Sciatic nerve (tissue), 2 donors: ENCODE measurements around the gene FAM32A. TPM values are rescaled to one million over a fixed set of nuclear protein-coding genes. Genes with fewer than 3 reads are reported as not detected.

Source experiments
- ATAC-seq: fragments of 200-7000 bp; cut with Tn5 transposase; one replicate; pipeline ENCODE4 v1.9.1; 2020; ENCODE audit warnings: mild to moderate bottlenecking, moderate library complexity
- DNase-seq: peaks from one replicate; pipeline ENCODE4 v3.0.0-alpha.2; 2020; ENCODE audit warnings: low spot score
- intact Hi-C: fragments of 100-400 bp; cut with DNase I; formaldehyde crosslinking; loops from one replicate; pipeline ENCODE4 v1.14.2; 2022
- total RNA-seq: library from RNA; stranded (reverse); fragmentation: NEBNext Ultra II Directional; extraction: Animal tissue kit (Norgen Biotek cat#: 25700); gene quantifications from one replicate; pipeline ENCODE4 v1.2.1, GENCODE V29; 2021
- donor health status: DM: no; HTN: no; CAD: no.
- donor health status: DM: no; HTN: no; CAD: no.

FAM32A gene
- total RNA-seq, 1 donor from 2014 or later, result 44.8 TPM

DNA sequence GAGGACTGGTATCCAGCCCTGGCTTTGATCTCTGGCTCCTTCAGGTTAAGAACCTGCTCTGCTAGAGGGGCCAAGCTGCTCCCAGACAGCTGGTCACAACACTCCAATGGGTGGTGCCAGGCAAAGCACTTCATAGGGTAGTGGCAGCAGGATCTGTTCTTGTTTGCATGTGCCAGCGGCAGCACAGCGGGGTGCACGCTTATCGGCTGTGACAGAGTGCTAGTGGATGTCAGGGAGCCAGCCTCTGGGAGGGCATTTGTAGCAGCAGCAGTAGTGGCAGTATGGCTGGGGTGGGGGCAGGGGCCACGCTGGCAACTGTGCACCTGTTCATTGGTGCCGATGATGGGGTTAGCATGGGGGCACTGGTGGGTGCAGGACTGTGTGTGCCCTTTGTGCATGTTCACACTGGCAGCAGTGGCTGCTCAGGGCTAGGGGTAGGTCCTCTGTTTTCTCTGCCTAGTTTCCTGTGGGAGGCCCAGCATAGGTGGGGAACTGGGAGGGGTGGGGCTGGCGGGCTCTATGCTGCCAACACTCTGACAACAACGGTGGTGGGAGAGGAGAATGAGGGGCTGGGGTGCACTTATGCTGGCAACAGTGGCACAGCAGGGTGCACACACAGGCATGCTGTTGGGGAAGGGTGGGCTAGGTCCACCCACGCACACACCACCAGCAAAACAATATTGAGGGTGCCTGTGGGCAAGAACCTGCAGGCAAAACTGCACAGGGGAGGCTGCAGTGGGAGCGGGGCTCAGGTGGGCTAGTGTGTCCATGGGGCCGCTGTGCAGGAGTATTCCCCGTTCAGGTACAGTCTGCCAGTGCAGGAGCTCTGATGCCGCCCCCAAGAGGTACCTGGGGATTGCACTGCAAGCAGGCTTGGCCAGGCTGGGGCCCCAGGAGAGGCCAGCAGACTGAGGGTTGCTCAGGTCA lies 31.8 kb downstream of the FAM32A start:
- DNase-seq (peak; percentile 38), ATAC-seq (peak; percentile 17)
- intact Hi-C loops, result no loop called here

DNA sequence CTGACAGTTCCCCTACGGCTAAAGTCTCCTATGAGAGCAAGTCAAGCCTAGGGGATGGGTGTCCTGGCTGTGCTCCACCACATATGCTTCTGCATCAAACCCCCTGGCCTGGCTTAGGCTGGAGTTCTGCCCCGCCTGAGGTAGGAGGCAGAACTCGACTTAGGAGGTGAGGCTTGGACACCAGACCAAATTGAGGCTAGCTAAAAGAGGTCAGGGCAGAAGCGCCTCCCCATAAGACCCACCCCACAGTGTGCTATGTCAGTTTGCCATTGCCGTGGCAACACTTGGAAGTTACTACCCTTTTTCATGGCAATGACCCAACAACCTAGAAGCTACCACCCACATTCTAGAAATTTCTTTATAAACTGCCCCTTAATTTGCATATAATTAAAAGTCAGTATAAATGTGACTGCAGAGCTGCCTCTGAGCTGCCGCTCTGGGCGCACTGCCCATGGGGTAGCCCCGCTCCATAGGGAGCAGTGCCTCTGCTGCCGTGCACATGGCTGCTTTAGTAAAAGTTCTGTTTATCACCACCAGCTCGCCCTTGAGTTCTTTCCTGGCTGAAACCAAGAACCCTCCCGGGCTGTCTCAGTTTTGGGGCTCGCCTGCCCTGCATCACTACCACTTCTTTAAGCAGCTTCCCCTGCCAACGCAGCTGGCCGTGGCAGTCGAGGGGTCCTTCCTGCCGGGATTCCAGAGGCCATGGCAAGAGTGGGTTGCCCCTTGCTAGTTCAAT lies 32.7 kb downstream of the FAM32A start:
- intact Hi-C loops, result no loop called here
- DNase-seq, result no peak

DNA sequence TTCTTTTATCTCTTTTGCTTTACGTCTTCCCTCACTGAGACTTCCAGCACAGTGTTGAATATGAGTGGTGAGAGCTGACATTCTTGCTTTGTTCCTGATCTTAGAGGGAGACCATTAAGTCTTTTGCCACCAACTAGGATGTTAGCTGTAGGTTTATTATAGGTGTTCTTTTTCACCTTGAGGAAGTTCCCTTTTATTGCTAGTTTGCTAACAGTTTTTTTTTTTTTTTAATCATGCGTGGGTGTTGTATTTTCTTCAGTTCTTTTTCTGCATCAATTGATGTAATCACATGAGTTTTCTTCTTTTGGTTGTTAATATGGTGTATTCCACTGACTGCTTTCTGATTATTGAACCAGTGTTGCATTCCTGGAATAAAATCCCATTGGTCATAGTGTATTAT lies 33.6 kb downstream of the FAM32A start:
- intact Hi-C loops, result no loop called here
- DNase-seq, result no peak
- ATAC-seq, result no peak

More for the DNA sequence above, 32.7 kb downstream of the FAM32A start:
- no peak for ATAC-seq

DNA sequence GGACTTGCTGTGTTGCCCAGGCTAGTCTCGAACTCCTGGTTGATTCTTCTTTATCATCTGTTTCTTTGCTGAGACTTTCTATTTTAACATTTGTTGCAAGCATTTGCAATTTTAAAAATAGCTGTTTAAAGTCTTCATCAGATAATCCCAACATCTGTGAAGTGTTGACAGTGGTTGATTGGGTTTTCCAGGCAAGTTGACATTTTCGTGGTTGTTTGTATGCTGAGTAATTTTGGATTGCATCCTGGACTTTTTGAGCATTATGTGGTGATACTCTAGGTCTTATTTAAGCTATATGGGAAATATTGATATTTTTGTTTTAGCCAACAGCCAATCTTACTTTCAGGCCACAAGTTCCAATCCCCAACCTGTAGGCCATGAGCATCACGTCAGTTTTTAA lies 37.6 kb downstream of the FAM32A start:
- intact Hi-C loops, result no loop called here
- ATAC-seq (no peak), DNase-seq (no peak)

DNA sequence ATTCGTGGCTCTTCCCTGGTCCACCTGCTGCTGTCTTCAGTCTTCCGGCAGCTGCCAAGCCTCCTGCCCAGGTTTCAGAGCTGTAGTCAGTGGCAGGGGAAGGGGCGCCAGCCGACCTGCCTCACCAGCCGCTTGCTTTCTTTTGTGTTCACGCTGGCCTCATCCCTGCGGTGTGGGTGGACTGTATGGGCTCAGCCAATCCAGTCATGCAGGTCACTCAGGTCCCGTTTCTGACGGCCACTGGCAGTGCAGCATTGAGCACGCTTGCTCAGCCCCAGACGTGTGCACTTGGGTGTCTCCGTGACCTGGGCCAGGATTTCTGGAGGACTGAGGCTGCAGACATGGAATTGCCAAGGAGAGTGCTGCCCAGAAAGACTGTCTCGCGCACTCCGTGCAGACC lies 38.5 kb downstream of the FAM32A start:
- ATAC-seq (no peak), DNase-seq (peak; percentile 45)
- intact Hi-C loops, result no loop called here

DNA sequence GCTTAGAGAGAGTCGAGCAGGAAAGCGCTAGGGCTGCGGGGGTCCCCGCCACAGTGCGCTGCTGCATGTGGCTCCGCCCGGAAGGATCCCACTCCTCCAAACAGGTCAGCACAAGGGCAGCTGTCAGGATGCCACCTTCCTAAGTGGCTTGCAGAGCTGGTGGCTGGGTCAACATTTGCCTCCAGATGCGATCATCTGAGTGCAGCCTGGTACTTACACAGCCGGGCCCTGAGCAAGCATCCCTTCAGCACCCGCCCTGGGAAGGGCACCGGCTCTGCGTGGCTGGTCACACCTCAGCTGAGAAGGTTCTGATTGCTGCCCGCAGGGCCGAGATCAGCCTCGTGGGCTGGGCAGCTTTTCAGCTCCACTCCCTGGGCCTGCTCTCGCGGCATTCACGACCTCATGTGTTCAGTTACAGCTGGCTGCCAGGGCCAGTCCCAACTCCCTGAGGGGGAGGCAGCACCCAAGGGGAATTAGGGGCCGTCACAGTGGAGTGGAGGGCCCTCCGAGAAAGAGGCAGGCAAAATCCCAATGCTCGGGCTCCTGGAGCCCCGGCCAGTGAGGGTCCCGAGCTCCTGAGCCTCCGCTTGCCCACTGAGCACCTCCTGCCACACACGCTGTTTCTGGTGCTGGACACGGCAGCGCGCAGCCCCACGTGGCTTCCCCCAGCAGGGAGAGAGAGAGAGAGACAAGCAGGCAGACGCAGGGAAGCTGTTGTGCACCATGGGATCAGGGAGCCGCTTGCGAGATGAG lies 39.3 kb downstream of the FAM32A start:
- peak; percentile 55 for DNase-seq
- ATAC-seq, result no peak
- intact Hi-C loops, result no loop called here

DNA sequence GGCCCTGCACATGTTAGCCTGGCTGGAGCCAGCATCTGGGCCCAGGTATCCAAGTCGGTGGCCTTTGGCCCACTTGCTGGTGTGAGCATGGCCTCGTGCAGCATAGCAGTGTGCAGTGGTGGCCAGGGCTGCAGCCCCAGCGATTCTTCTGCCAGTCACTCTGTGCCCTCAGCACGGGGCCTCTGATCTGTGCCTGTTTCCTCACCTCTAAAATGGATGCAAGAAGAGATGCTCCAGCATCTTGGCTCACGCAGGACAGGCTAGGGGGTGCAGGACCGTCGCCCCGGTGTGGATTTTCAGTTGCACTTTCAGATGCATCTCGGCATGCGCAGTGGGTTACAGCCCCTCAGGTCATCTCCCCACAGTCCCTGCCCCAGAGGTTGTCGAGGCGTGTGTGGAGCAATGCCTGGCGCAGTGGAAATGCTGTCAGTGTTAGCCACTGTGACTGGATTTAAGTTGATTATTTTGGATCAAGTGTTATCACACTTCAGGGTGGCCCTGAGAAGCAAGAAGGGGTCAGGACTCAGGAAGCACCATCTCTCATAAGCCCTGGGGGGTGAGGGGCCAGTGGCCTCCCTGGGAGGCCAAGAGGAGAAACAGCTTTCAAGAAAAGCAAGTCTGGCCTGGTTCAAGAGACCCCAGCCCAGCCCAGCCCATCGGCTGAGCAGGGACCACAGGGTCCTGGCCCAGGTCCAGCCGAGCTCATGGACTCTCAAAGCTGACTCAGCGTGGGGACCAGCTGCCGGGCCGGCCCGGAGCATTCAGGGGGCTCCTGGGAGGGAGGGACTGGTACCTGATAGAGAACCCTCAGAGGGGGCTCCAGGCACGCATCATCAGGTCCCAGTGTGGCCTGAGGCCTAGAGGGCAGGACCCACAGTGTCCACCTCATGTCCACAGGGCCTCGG lies 40.3 kb downstream of the FAM32A start:
- intact Hi-C loops, result no loop called here
- ATAC-seq, result no peak
- DNase-seq, result peak; percentile 57

DNA sequence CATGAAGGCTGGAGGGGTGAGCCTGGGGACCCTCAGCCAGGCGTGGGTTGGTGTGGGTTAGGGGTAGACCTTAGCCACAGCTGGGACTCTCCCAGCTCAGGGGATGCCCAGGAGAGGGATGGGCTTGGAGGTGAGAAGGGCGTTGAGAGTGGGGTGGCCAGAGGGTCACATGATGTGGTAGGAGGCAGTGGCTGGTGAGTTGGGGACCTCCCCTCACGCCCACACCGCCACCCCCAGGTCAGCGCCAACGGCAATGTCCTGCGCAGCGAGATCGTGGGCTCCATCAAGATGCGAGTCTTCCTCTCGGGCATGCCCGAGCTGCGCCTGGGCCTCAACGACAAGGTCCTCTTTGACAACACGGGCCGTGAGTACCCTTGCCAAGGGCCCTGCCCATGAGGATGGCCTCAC lies 41.0 kb downstream of the FAM32A start:
- peak; percentile 49 for ATAC-seq
- intact Hi-C loops, result no loop called here
- peak; percentile 47 for DNase-seq

DNA sequence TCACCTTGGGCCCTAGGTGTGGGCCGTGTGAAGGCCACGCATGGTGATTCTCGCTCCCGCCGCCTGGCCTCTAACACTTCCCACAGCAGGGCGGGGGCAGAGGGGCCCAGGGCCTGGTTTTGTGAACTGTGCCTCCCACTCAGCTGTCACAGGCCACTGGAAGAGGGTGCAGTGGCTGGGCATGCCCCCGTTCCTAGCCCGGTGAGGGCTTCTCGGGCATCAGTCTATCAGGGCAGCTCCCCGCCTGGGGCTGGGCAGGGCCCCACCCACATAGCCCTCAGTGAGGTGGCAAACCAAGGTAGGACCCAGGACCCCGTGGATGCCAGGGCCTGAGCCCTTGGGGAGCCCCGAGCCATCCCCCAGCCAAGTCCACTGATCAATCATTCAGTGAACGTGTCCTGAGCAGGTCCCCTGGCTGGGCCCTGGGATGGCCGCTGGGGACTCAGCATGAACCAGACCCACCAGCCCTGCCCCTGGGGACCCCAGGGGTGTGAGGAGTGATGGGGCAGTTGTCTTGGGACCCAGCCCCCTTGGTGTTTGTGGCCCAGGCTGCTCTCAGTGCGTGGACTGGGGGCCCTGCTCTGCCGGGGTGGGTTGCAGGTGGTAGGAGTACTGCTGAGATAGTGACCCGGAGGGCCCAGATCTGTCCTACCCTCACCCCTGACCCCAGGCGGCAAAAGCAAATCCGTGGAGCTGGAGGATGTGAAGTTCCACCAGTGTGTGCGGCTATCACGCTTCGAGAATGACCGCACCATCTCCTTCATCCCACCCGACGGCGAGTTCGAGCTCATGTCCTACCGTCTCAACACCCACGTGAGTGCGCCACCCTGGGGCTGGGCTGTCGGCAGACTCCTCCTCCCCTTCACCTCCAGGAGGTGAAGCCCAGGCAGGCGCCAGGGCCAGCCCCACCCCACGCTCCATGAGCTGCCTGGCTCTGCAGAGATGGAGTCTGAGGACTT lies 41.9 kb downstream of the FAM32A start:
- peak; percentile 48 for DNase-seq
- no peak for ATAC-seq
- intact Hi-C loops, result no loop called here

DNA sequence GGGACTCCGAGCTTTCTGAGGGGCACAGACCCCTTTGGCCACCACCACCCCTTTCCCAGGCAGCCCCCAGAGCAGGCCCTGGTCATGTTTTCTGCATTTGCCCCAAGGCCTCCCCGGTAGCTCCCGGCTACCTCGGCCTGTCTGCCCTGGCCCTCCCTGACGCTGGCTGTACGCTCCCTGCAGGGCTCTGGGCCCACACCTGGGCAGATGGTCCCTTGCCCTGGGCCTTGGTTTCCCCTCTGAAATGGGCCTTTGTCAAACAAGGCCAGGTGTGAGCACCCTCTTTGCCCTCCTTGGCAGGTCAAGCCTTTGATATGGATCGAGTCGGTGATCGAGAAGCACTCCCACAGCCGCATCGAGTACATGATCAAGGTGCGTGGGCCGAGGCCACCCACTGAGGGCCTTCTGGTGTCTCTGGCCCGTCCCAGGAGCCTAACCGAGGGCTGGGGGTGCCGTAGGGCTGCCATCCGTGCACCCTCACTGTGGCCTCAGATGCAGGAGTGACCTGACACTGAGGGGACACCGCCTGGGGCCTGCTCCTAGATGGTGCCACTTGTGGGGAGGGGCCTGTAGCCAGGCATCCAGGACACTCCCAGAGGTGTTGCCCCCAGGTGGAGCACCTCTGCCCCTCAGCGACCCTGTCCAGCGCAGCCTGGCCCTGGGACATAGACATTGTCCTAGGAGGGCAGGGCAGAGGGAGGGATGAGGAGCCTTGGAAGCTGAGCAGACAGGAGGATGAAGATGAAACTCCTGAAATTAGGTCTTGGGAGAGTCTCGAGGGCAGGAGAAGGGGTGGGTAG lies 42.8 kb downstream of the FAM32A start:
- DNase-seq (peak; percentile 48), ATAC-seq (no peak)
- intact Hi-C loops, result no loop called here

DNA sequence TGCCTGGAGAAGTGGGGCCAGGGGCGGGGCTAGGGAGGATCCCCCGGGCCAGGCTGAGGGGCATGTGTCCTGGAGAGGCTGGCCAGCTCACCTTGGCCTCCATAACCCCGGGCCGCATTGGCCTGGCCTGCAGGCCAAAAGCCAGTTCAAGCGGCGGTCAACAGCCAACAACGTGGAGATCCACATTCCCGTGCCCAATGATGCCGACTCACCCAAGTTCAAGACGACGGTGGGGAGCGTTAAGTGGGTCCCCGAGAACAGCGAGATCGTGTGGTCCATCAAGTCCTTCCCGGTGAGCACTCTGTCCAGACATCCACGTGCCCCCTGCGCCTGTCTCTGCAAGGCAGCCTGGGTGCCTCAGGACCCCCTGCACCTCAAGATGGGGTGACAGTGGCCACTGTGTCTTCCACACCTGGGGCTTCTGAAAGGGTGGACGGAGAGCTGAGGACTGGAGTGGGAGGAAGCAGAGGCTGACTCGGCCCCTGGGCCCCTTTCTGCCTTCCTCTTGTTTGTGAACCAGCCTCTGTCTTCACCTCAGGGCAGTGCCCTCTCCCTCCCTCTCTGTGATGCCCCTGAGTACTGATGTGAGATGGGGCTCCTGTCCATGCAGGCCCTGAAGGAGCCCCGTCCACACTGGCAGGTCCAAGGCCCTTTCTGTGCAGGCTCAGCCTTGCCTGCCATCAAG lies 43.6 kb downstream of the FAM32A start:
- DNase-seq (peak; percentile 44), ATAC-seq (no peak)
- intact Hi-C loops, result no loop called here

DNA sequence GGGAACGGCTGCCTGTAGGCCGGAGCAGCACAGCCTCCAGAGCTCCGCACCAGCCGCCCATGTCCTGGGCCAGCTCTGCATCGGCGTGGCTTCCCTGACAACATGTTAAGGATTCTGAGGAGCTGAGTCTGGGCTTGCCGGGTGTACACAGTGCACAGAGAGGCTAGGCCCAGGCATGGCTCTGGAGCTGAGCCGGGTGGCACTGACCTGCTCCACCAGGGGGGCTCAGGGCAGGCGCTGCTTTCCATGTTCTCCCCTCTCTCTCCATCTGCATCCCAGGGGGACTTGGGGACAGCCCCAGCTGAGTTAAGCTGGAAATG lies 44.1 kb downstream of the FAM32A start:
- intact Hi-C loops, result no loop called here
- peak; percentile 46 for DNase-seq
- no peak for ATAC-seq

DNA sequence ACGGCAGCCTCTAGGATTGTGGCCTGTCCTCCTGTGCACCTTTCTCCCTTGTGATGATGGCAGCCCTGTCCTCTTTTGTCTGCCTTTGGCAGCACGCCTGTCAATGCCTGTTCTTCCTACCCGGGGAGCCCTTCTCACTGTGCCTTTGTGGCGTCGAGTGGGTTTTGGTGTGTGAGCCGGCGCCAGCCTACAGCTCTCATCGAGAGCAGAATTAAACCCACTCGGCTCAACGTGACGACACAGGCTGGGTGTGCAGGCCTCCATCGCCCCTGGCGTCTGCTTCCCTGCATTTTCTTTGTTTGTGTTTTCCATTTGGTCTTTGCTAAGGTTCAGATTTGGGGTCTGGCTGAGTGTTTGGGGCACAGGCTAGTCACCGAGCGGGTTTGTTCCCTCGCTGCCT lies 46.9 kb downstream of the FAM32A start:
- intact Hi-C loops, result no loop called here
- ATAC-seq (no peak), DNase-seq (peak; percentile 39)

DNA sequence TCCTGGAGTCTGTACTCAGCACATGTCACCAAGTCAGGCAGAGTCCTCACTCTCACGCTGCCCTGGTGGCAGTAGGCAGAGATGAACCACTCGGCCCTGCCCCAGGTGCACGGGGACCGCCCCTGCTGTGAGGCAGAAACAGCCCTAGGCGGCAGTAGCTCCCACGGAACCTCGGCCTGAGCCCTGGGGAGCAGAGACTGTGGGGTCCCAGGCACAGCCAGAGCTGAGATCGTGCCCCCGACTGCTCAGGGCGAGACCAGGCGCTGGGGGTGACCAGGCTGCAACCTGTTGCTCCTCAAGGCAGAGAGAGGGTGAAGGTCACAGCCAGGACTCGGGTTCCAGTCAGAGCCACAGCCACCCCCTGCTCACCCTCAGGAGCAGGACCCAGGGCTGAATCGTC lies 47.4 kb downstream of the FAM32A start:
- no peak for ATAC-seq
- intact Hi-C loops, result no loop called here
- peak; percentile 53 for DNase-seq

DNA sequence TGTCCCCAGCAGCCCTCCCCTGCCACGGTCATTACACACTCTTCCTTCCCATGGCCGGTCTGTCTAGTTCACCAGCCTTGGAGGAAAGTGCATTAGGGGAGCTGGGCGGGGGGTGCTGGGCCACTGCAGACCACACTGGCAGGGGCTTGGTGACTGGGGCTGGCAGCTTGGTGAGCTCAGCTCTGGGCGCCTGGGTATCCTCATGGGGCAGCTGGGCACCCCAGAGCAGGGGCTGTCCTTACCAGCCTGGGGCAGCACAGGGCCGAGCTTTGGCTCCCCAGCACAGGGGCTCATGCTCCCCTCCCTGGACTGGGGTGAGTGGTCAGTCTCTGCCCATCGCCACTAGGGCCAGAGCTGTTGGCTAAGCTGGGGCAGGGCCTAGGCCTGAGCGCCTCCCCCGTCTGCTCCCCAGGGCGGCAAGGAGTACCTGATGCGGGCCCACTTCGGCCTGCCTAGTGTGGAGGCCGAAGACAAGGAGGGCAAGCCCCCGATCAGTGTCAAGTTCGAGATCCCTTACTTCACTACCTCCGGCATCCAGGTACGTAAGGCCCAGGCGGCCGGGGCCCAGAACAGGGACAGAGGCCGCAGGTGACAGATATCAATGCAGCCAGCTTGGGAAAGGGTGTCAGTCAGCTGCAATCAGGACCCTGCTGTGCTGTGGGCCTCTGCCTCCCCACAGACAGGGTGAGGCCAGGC lies 48.0 kb downstream of the FAM32A start:
- ATAC-seq (peak; percentile 7), DNase-seq (peak; percentile 53)
- intact Hi-C loops, result no loop called here
